MM.1S (cell line): ENCODE results near the gene STK17B.
A peak's percentile ranks its signal among the peaks of the same experiment; 100 is the strongest.

Source experiments
- DNase-seq: peaks from one replicate; pipeline ENCODE4 v3.0.0-alpha.2; 2015
- H2AFZ ChIP-seq: fragments of 300-600 bp; sonication (generic); 2 replicates; pipeline ENCODE4 v1.6.0; 2016; ENCODE audit warnings: antibody characterized with exemption, low read length
- H3F3A ChIP-seq: fragments of 300-600 bp; sonication (generic); 2 replicates; pipeline ENCODE4 v1.6.1; 2016; ENCODE audit warnings: mild to moderate bottlenecking, antibody characterized with exemption, low read length, moderate library complexity, mixed read lengths; ENCODE audit not compliant: insufficient read depth
- H3K27ac ChIP-seq: fragments of 300-600 bp; sonication (generic); 2 replicates; pipeline ENCODE4 v1.5.1; 2016; ENCODE audit warnings: mild to moderate bottlenecking, low read length
- H3K27me3 ChIP-seq: fragments of 300-600 bp; sonication (generic); replicated peaks from 2 replicates; pipeline ENCODE4 v1.6.0; 2016; ENCODE audit warnings: low read length; ENCODE audit not compliant: insufficient read depth
- H3K36me3 ChIP-seq: fragments of 300-600 bp; sonication (generic); replicated peaks from 2 replicates; pipeline ENCODE4 v1.6.1; 2016; ENCODE audit warnings: mild to moderate bottlenecking, low read length, mixed read lengths; ENCODE audit not compliant: insufficient read depth
- H3K4me1 ChIP-seq: fragments of 300-600 bp; sonication (generic); 2 replicates; pipeline ENCODE4 v1.6.1; 2016; ENCODE audit warnings: low read length, mixed read lengths
- H3K4me2 ChIP-seq: fragments of 300-600 bp; sonication (generic); 2 replicates; pipeline ENCODE4 v1.6.0; 2016; ENCODE audit warnings: low read depth, low read length
- H3K4me3 ChIP-seq: fragments of 300-600 bp; sonication (generic); 2 replicates; pipeline ENCODE4 v1.5.1; 2016; ENCODE audit warnings: low read length, mixed read lengths
- H3K79me2 ChIP-seq: fragments of 300-600 bp; sonication (generic); 2 replicates; pipeline ENCODE4 v1.6.1; 2016; ENCODE audit warnings: mixed run types, low read length, mixed read lengths
- H3K9ac ChIP-seq: fragments of 300-600 bp; sonication (generic); 2 replicates; pipeline ENCODE4 v1.6.1; 2016; ENCODE audit warnings: low read length, mixed read lengths
- H3K9me2 ChIP-seq: fragments of 300-600 bp; sonication (generic); replicated peaks from 2 replicates; pipeline ENCODE4 v1.6.1; 2016; ENCODE audit warnings: mild to moderate bottlenecking, low read length, mixed read lengths; ENCODE audit not compliant: insufficient read depth
- H3K9me3 ChIP-seq: fragments of 300-600 bp; sonication (generic); replicated peaks from 2 replicates; pipeline ENCODE4 v1.6.1; 2016; ENCODE audit warnings: mild to moderate bottlenecking, low read length, mixed read lengths; ENCODE audit not compliant: insufficient read depth
- H4K20me1 ChIP-seq: fragments of 300-600 bp; sonication (generic); 2 replicates; pipeline ENCODE4 v1.6.1; 2016; ENCODE audit warnings: mild to moderate bottlenecking, low read length, moderate library complexity, mixed read lengths; ENCODE audit not compliant: insufficient read depth
- EZH2 ChIP-seq: fragments of 300-600 bp; sonication (generic); optimal IDR thresholded peaks from 2 replicates; pipeline ENCODE3; 2017; ENCODE audit warnings: low read depth, mild to moderate bottlenecking, antibody characterized with exemption, low read length, mixed read lengths
- EZH2phosphoT487 ChIP-seq: fragments of 300-600 bp; sonication (generic); IDR thresholded peaks from 2 replicates; pipeline ENCODE4 v1.6.1; 2018; ENCODE audit warnings: antibody characterized with exemption, low read length
- TF ChIP-seq, protein P1 (sequence below): fragments of 300-600 bp; sonication (generic); IDR thresholded peaks from 2 replicates; pipeline ENCODE4 v1.5.1; 2016; ENCODE audit warnings: antibody characterized with exemption, low read length, mixed read lengths

Gene STK17B

DNA sequence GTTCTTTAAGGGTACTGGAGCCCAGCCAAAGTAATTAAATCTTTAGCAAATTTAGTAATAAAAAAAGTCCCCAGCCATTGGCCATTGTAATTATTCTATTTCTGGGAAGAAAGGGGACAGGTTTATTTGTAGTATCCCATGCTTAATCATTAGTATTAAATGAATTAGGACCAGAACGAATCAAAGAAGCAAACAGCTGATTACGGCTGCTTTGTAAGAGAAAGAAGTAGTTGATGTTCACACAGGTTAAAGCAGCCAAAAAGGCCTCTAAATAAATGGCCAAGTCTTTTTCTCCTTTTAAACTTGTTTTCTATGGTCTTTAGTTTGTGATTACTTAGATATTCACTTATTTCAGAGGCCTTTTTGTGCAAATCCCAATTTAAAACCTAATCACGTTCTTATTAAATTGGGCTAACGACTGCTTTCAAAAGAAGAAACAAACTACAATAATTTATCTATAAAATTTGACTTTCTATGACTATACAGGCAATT lies 54.1 kb downstream of the STK17B start:
- no peaks in the 10 kb centered on the region for H3K79me2 ChIP-seq
- H3K27me3 ChIP-seq: no peaks in the 10 kb centered on the region
- no peaks in the 10 kb centered on the region for H3K4me1 ChIP-seq
- no peak overlapping the region for H3K9ac ChIP-seq
- TF ChIP-seq EZH2 (no peak), EZH2phosphoT487 (no peak)
- TF ChIP-seq, protein P1, sequence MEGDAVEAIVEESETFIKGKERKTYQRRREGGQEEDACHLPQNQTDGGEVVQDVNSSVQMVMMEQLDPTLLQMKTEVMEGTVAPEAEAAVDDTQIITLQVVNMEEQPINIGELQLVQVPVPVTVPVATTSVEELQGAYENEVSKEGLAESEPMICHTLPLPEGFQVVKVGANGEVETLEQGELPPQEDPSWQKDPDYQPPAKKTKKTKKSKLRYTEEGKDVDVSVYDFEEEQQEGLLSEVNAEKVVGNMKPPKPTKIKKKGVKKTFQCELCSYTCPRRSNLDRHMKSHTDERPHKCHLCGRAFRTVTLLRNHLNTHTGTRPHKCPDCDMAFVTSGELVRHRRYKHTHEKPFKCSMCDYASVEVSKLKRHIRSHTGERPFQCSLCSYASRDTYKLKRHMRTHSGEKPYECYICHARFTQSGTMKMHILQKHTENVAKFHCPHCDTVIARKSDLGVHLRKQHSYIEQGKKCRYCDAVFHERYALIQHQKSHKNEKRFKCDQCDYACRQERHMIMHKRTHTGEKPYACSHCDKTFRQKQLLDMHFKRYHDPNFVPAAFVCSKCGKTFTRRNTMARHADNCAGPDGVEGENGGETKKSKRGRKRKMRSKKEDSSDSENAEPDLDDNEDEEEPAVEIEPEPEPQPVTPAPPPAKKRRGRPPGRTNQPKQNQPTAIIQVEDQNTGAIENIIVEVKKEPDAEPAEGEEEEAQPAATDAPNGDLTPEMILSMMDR: no peak
- no peak overlapping the region for H2AFZ ChIP-seq
- no peaks in the 10 kb centered on the region for H3K36me3 ChIP-seq
- H3K4me2 ChIP-seq: no peak overlapping the region
- DNase-seq: no peak
- H4K20me1 ChIP-seq: no peaks in the 10 kb centered on the region
- no peaks in the 10 kb centered on the region for H3K9me2 ChIP-seq
- H3F3A ChIP-seq: no peaks in the 10 kb centered on the region
- no peaks in the 10 kb centered on the region for H3K9me3 ChIP-seq
- no peak overlapping the region for H3K27ac ChIP-seq
- no peak overlapping the region for H3K4me3 ChIP-seq

DNA sequence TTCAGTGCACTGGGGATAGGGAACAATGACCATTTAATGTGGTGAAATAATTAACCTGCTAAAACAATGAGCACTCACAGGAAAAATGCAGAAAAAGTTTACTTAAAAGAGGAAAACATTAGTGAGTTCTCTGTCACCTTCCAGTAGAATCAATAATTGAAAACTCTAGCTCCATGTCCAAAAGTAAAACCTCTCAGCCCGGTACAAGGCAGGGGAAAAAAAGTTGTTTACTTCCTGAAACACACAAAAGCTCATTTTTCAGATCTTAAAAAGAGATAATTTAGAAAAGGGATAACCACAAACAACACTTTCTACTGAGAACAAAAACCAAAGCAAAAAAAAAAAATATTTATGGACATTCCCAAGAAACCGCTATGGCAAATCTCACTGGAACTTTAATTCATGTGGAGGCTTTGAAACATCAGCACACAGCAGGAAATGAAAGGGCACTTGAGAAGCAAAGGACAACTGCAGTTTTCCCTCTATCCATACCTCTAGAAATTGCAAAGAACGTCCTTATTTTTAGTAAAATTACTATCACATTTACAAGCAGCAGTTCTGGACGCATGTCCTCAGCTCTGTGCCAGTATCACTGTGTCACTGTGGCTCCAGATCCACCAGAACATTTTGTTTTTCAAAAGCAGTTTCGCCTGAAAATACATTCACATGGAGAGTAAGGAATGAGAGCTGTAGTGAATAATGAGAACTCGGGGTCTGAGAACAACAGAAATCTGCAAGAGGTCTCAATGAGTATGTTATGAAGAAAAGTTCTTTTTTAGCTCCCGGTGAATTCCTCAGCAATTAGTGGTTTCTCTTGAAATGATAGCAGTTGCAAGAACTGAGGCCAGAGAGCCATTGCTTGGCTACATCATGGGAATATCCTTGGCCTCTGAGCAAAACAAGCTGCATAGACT lies 58.1 kb downstream of the STK17B start:
- Histone ChIP-seq H3K79me2 (no peaks in the 10 kb centered on the region), H3K9me2 (no peaks in the 10 kb centered on the region), H3F3A (no peaks in the 10 kb centered on the region), H3K9me3 (no peaks in the 10 kb centered on the region), H3K4me3 (no peak overlapping the region), H4K20me1 (no peaks in the 10 kb centered on the region), H3K9ac (no peak overlapping the region), H3K27me3 (no peaks in the 10 kb centered on the region), H3K4me2 (0 out of 2 replicates have a peak overlapping the region, but pooled peaks have one; percentile 10), H3K4me1 (no peaks in the 10 kb centered on the region), H3K27ac (no peak overlapping the region), H2AFZ (no peak overlapping the region), H3K36me3 (no peaks in the 10 kb centered on the region)
- DNase-seq: no peak
- TF ChIP-seq EZH2 (no peak), EZH2phosphoT487 (no peak)
- TF ChIP-seq, protein P1: no peak

DNA sequence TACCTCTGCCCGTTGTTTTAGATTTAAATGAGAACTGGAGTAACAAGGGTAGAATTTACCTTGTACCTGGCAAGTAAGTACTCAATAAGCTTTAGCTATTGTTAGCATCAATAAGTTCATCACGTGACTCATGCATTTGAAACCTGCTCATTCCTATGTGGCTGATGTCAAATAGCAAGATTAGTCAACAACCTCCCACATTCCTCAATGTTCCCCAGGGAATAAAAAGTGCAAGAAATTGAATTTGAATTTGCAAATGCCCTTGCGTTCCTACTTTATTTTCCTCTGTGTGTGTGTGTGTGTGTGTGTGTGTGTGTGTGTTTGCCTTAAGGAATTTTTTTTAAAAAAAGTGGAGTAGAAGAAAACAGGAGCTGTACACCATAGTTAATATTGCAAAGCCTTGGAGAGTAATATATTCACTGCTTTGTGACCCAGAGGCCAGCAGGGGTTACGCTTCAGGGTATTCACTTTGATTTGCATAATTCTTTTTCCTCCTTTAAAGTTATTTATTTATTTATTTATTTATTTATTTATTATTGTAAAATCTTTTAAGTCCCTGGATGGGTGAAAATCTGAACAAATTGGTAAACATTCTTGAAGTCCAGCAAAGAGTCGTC lies 58.9 kb downstream of the STK17B start:
- Histone ChIP-seq H3K9me3 (no peaks in the 10 kb centered on the region), H3K27ac (no peak overlapping the region), H3K9ac (no peak overlapping the region), H3K4me1 (no peaks in the 10 kb centered on the region), H4K20me1 (no peaks in the 10 kb centered on the region), H3K9me2 (no peaks in the 10 kb centered on the region), H3K27me3 (no peaks in the 10 kb centered on the region), H3K4me2 (no peak overlapping the region), H3F3A (no peaks in the 10 kb centered on the region), H3K36me3 (no peaks in the 10 kb centered on the region), H3K4me3 (no peak overlapping the region), H2AFZ (no peak overlapping the region), H3K79me2 (no peaks in the 10 kb centered on the region)
- no peak for TF ChIP-seq EZH2phosphoT487
- TF ChIP-seq EZH2: no peak
- TF ChIP-seq, protein P1: no peak
- no peak for DNase-seq
